SJSA1 (cell line): ENCODE measurements around the gene NFATC2IP. TPM values are rescaled to one million over a fixed set of nuclear protein-coding genes. Genes with fewer than 3 reads are reported as not detected.
"Not testable (repeated sequence)": the region's sequence is repeated elsewhere in the genome, so short reads cannot be mapped to it uniquely, and the experiment has no call there.

Experiments
- DNase-seq, 2 experiments: peaks; one replicate each; pipeline ENCODE4 v3.0.0-alpha.2; 2015 to 2020; ENCODE audit warnings: low spot score in 2 of 2, low read depth in 1 of 2
- H3K27ac ChIP-seq: fragments of 250-450 bp; sonication (Bioruptor Pico); 2 replicates; pipeline ENCODE4 v1.5.1; 2020; ENCODE audit warnings: mild to moderate bottlenecking, moderate library complexity
- H3K27me3 ChIP-seq: fragments of 250-450 bp; sonication (Bioruptor Pico); replicated peaks from 2 replicates; pipeline ENCODE4 v1.5.1; 2020; ENCODE audit warnings: mild to moderate bottlenecking, moderate library complexity
- H3K36me3 ChIP-seq: fragments of 250-450 bp; sonication (Bioruptor Pico); 2 replicates; pipeline ENCODE4 v1.5.1; 2020; ENCODE audit warnings: mild to moderate bottlenecking
- H3K4me1 ChIP-seq: fragments of 250-450 bp; sonication (Bioruptor Pico); replicated peaks from 2 replicates; pipeline ENCODE4 v1.6.1; 2021; ENCODE audit warnings: mild to moderate bottlenecking
- H3K4me3 ChIP-seq: fragments of 250-450 bp; sonication (Bioruptor Pico); 2 replicates; pipeline ENCODE4 v1.5.1; 2020; ENCODE audit warnings: mild to moderate bottlenecking
- H3K9me3 ChIP-seq: fragments of 250-450 bp; sonication (Bioruptor Pico); replicated peaks from 2 replicates; pipeline ENCODE4 v1.5.1; 2020; ENCODE audit warnings: mild to moderate bottlenecking
- total RNA-seq: library from RNA; depleted of rRNA; stranded (reverse); fragments of >200 nt; shearing (Covaris generic); gene quantifications from 2 replicates; pipeline ENCODE4 v1.2.3, GENCODE V29; 2014

NFATC2IP gene
- total RNA-seq, 1 experiment from 2014 or later, result 29.8 TPM

DNA sequence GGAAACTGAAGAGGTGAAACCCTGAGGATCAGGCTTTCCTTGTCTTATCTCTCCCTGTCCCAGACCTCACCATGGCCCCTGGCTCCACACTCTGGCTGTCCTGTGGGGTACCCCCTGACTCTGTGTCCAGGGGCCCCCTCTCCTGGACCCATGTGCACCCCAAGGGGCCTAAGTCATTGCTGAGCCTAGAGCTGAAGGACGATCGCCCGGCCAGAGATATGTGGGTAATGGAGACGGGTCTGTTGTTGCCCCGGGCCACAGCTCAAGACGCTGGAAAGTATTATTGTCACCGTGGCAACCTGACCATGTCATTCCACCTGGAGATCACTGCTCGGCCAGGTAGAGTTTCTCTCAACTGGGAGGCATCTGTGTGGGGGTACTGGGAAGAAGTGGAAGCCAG is 17.6 kb upstream of the NFATC2IP start:
- no peaks in the 10 kb centered on the region for H3K27me3 ChIP-seq
- no peak overlapping the region for H3K27ac ChIP-seq
- H3K36me3 ChIP-seq, result no peaks in the 10 kb centered on the region
- no peaks in the 10 kb centered on the region for H3K9me3 ChIP-seq
- no peaks in the 10 kb centered on the region for H3K4me1 ChIP-seq
- H3K4me3 ChIP-seq, result no peak overlapping the region
- no peak for DNase-seq

DNA sequence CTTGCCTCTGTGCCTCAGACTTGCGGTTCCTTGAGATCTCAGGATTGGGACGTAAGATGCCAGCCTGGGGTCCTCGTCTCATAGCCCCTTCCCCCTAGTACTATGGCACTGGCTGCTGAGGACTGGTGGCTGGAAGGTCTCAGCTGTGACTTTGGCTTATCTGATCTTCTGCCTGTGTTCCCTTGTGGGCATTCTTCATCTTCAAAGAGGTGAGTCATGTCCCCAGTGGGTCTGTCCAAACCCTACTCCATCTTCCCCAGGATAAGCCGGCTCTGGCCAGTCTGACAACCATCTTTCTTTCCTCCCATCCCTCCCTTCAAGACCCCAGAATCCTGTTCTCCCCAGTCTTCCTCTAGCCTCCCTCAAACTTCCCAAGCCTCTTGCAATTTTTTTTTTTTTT is 15.4 kb upstream of the NFATC2IP start:
- no peaks in the 10 kb centered on the region for H3K9me3 ChIP-seq
- H3K27ac ChIP-seq, result no peak overlapping the region
- H3K4me3 ChIP-seq, result no peak overlapping the region
- H3K36me3 ChIP-seq, result no peaks in the 10 kb centered on the region
- no peaks in the 10 kb centered on the region for H3K27me3 ChIP-seq
- no peak for DNase-seq
- no peaks in the 10 kb centered on the region for H3K4me1 ChIP-seq

DNA sequence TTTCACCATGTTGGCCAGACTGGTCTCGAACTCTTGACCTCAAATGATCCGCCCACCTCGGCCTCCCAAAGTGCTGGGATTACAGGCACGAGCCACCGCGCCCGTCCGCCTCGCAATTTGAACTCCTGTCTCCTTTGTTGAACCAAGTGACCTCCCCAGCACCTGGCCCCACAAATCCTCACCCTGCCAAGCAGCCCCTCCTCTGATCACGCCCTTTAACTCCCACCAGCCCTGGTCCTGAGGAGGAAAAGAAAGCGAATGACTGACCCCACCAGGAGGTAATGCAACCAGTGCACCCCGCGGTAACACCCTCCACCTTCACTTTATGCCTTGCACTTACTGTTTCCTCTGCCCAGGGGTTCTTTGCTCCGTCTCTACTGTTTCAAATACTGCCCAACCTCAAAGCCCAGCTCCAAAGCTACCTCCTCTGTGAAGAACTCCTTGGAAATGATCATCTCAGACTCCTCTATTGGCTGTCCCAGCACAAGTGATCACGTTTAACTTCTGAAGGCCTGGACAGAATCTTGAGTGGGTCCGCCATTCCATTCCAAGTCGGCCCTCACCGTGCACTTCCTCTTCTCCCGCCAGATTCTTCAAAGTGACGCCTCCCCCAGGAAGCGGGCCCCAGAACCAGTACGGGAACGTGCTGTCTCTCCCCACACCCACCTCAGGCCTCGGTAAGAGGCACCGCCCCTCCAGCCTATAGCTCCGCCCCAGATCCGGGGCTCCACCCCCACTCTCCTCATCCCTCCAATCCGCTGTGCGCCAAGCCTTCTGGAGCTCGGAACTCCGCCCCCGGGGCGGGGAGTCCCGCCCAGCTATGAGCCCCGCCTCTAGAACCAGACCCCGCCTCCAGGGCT is 14.6 kb upstream of the NFATC2IP start:
- no peaks in the 10 kb centered on the region for H3K27me3 ChIP-seq
- no peaks in the 10 kb centered on the region for H3K4me1 ChIP-seq
- H3K4me3 ChIP-seq, result no peak overlapping the region
- no peaks in the 10 kb centered on the region for H3K36me3 ChIP-seq
- H3K9me3 ChIP-seq, result no peaks in the 10 kb centered on the region
- no peak overlapping the region for H3K27ac ChIP-seq
- peak; percentile 31 to 58 for DNase-seq

DNA sequence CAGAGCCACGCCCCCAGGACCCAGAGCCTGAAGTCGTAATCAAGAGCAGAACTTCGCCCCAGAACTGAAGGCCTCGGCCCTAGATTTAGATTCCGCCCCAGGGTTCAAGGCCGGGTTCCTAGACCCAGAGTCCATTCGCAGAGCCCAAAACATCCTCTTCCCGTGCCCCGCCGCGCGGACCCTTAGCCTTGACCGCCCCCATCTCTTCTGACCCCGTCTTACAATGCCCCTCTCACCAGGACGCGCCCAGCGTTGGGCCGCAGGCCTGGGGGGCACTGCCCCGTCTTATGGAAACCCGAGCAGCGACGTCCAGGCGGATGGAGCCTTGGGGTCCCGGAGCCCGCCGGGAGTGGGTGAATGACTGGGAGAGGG is 14.0 kb upstream of the NFATC2IP start:
- Histone ChIP-seq H3K27me3 (no peaks in the 10 kb centered on the region), H3K4me3 (no peak overlapping the region), H3K9me3 (no peaks in the 10 kb centered on the region), H3K27ac (no peak overlapping the region), H3K36me3 (no peaks in the 10 kb centered on the region), H3K4me1 (no peaks in the 10 kb centered on the region)
- no peak for DNase-seq

DNA sequence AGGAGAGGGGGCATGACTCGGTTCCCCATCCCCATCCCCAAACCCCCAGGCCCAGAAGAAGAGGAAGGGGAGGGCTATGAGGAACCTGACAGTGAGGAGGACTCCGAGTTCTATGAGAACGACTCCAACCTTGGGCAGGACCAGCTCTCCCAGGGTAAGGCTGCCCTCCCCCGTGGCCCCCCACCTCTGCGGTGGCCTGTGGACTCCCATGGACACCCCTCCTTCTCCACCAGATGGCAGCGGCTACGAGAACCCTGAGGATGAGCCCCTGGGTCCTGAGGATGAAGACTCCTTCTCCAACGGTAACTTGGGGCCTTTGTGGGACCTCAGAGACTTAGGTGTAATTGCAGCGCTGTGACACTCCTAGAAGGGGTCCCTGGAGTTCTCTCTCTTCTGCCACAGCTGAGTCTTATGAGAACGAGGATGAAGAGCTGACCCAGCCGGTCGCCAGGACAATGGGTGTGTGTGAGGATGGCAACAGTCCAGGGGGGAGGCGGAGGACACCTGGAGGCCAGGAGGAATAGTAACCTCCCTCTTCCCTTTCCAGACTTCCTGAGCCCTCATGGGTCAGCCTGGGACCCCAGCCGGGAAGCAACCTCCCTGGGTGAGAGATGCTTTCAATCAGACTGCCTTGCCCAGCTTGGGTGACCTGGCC is 13.4 kb upstream of the NFATC2IP start:
- Histone ChIP-seq H3K27ac (no peak overlapping the region), H3K36me3 (no peaks in the 10 kb centered on the region), H3K9me3 (no peaks in the 10 kb centered on the region), H3K4me3 (no peak overlapping the region), H3K27me3 (no peaks in the 10 kb centered on the region), H3K4me1 (no peaks in the 10 kb centered on the region)
- DNase-seq, result no peak

DNA sequence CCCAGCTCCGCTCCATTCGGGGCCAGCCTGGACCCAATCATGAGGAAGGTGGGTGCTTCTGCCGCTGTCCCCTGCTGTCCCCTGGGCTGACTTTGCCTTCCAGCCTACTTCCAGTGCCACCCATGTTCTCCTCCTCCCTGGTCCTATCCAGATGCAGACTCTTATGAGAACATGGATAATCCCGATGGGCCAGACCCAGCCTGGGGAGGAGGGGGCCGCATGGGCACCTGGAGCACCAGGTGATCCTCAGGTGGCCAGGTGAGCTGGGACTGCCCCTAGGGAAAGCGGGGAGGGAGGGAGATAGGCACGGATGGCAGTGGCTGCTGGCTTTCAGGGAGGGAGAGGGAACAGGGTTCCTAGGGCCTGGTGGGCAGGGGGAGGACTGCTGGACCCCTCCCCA is 12.0 kb upstream of the NFATC2IP start:
- Histone ChIP-seq H3K27ac (no peak overlapping the region), H3K4me1 (no peaks in the 10 kb centered on the region), H3K27me3 (no peaks in the 10 kb centered on the region), H3K36me3 (no peaks in the 10 kb centered on the region), H3K9me3 (no peaks in the 10 kb centered on the region), H3K4me3 (no peak overlapping the region)
- no peak for DNase-seq

DNA sequence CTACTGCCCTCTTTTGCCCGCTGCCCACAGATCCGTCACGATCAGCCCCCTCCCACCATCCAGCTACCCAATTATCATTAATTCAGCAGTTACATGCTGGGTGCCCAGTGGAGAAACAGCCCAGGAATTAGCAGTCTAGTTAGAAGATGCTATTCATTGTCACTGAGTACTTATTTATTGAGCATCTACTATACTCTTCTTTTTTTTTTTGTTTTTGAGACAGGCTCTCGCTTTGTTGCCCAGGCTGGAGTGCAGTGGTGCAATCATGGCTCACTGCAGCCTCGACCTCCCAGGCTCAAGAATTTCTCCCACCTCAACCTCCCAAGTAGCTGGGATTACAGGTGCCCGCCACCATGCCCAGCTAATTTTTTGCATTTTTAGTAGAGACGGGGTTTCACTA is 10.9 kb upstream of the NFATC2IP start:
- H3K27ac ChIP-seq, result not testable (repeated sequence)

DNA sequence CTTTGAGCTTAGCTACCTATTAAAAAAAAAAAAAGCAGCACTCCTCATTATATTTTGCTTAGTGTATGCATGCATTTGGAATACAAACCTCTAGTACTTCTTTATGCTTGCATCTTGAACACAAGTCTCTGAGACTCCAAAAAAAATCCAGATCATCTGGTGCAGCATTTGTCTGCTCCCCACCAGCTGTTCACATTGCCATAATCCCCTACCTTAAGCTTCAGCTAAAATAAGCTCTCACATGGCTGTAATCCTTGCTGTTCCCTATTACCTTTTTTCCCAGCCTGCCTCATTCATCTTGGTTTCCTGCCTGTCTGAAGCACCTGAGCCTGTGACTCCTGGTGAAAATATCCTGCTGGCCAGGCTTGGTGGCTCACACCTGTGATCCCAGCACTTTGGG is 7.5 kb upstream of the NFATC2IP start:
- H3K4me1 ChIP-seq, result peaks cover 8% of the 10 kb centered on the region
- H3K4me3 ChIP-seq, result no peak overlapping the region
- no peaks in the 10 kb centered on the region for H3K27me3 ChIP-seq
- no peak for DNase-seq
- H3K9me3 ChIP-seq, result no peaks in the 10 kb centered on the region
- H3K36me3 ChIP-seq, result no peaks in the 10 kb centered on the region
- H3K27ac ChIP-seq, result no peak overlapping the region

More for the DNA sequence above, 10.9 kb upstream of the NFATC2IP start:
- DNase-seq, H3K27me3 ChIP-seq, H3K4me1 ChIP-seq, H3K4me3 ChIP-seq, H3K9me3 ChIP-seq, H3K36me3 ChIP-seq: not testable (repeated sequence)

DNA sequence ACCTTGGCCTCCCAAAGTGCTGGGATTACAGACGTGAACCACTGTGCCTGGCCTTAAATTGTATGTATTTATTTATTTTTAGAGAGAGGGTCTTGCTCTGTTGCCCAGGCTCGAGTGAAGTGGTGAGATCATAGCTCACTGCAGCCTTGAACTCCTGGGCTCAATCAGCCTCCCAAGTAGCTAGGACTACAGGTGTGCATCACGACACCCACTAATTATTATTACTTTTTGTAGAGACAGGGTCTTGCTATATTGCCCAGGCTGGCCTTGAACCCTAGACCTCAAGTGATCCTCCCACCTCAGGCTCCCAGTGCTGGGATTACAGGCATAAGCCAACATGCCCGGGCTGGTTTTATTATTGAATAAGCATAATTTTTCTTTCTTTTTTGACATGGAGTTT is 4.1 kb upstream of the NFATC2IP start:
- H3K36me3 ChIP-seq, result peaks cover 5% of the 10 kb centered on the region
- H3K4me3 ChIP-seq, result no peak overlapping the region
- no peak overlapping the region for H3K27ac ChIP-seq
- no peak for DNase-seq
- no peaks in the 10 kb centered on the region for H3K27me3 ChIP-seq
- no peaks in the 10 kb centered on the region for H3K9me3 ChIP-seq
- peaks cover 14% of the 10 kb centered on the region for H3K4me1 ChIP-seq

DNA sequence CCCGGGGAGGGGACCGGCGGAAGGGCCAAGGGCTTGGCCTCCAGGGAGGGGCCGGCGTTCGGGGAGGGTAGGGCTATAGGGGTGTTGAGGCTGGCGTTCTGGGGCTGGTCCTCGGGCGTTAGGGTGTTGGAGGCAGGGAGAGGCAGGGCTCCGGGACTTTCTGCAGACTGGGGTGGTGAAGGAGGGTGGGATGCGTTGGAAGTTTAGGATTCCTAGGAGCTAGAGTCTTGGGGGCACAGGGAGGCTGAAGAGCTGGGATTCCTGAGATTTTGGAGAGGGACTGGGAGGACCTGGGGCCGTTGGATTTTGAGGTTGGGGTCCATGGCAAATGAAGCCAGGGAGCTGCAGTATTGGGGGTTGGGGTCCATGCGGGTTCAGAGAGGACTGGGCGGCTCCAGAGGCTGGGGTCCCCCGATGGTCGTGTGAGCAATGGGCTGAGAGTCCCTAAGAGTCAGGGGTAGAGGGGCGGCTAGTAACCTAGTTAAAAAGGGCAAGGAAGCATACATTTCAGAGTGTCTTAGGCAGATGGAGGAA is 740 bp downstream of the NFATC2IP start:
- H3K9me3 ChIP-seq, result no peaks in the 10 kb centered on the region
- peaks cover 11% of the 10 kb centered on the region for H3K4me1 ChIP-seq
- peak overlapping the region; percentile 37 for H3K27ac ChIP-seq
- H3K27me3 ChIP-seq, result no peaks in the 10 kb centered on the region
- DNase-seq, result no peak
- peak overlapping the region; percentile 88 for H3K4me3 ChIP-seq
- peaks cover 48% of the 10 kb centered on the region for H3K36me3 ChIP-seq

DNA sequence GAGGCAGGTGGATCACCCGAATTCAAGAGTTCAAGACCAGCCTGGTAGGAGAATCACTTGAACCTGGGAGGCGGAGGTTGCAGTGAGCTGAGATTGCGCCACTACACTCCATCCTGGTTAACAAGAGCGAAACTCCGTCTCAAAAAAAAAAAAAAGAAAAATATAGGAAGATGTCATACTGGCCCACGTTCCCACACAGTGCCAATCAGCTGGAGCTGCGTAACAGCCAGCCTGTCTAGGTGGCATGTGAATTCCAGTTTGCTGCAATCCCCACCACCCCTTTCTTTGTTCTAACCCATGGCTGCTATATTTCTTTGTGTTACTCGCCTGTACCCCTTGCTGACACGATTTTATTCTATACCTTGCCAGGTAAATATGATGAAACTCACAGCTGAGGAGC is 7.5 kb downstream of the NFATC2IP start:
- H3K4me3 ChIP-seq, result no peak overlapping the region
- peaks cover 81% of the 10 kb centered on the region for H3K36me3 ChIP-seq
- H3K27me3 ChIP-seq, result no peaks in the 10 kb centered on the region
- no peak for DNase-seq
- no peaks in the 10 kb centered on the region for H3K9me3 ChIP-seq
- no peaks in the 10 kb centered on the region for H3K4me1 ChIP-seq
- no peak overlapping the region for H3K27ac ChIP-seq

DNA sequence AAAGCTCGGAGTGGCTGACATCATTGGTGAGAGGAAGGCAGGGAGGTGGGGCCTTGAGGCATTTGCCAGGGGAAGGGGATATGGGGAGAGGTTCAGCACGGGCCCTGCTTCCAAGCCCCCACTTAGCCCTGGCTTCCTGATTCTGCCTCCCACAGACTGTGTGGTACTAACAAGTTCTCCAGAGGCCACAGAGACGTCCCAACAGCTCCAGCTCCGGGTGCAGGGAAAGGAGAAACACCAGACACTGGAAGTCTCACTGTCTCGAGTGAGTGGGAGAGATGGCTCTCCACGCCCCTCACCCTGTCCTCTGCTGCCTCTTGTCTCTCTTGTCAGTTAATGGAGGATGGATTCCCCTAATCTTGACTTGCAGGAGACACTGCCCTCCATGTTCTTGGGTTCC is 8.1 kb downstream of the NFATC2IP start:
- peaks cover 81% of the 10 kb centered on the region for H3K36me3 ChIP-seq
- H3K4me1 ChIP-seq, result no peaks in the 10 kb centered on the region
- no peak for DNase-seq

DNA sequence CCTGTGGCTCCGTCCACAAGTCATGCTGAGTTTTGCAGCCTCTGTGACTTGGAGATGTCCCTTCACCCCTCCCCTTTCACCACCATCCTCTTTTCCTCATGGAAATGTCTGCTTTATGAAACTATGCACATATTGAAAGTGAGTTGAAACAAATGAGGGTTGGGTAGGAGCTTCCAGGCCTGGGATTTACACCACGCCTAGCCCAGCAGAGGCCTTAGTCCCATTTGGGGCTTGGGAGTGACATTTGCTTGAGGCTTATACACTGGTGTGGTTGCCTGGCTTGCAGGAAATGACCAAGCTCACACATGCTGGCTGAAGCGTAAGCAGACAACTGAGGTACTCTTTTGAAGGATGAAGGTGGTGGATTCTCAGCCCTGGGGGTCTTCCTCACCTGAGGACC is 13.3 kb downstream of the NFATC2IP start:
- Histone ChIP-seq H3K4me3 (no peak overlapping the region), H3K9me3 (no peaks in the 10 kb centered on the region), H3K27ac (no peak overlapping the region), H3K4me1 (no peaks in the 10 kb centered on the region), H3K36me3 (peaks cover 53% of the 10 kb centered on the region), H3K27me3 (no peaks in the 10 kb centered on the region)
- DNase-seq, result no peak

More for the DNA sequence above, 8.1 kb downstream of the NFATC2IP start:
- Histone ChIP-seq H3K27ac (no peak overlapping the region), H3K4me3 (no peak overlapping the region), H3K27me3 (no peaks in the 10 kb centered on the region), H3K9me3 (no peaks in the 10 kb centered on the region)

DNA sequence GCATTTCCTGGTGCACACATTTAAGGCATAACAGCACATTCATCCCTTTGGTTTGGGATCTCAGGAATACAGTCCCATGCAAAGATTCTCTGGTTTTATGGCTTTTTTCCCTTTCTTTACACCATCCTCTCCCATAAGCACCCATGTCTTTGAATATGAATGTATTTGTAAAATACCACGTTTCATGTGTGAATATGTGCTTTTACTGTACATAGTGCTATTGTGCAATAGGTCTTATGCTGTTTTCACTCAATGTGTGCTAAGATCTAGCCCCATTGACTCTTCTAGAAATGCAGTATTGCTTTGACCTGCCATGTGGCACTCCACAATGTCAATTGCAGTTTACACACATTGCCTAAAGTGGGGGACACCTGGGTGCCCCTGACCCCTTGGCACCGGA is 13.8 kb downstream of the NFATC2IP start:
- H3K4me1 ChIP-seq, result no peaks in the 10 kb centered on the region
- no peaks in the 10 kb centered on the region for H3K9me3 ChIP-seq
- no peak for DNase-seq
- H3K27ac ChIP-seq, result no peak overlapping the region
- H3K27me3 ChIP-seq, result no peaks in the 10 kb centered on the region
- H3K4me3 ChIP-seq, result no peak overlapping the region
- peaks cover 50% of the 10 kb centered on the region for H3K36me3 ChIP-seq
